CD14-positive monocyte (primary cell): ENCODE results near the gene LCOR. TPM values are rescaled to one million over a fixed set of nuclear protein-coding genes. Genes with fewer than 3 reads are reported as not detected.

Source experiments
- DNase-seq, 3 donors: peaks; one replicate each; pipeline ENCODE4 v3.0.0-alpha.2; 2011 to 2022
- H2AFZ ChIP-seq: 2 replicates; pipeline ENCODE4 v1.6.0; 2012; ENCODE audit warnings: mild to moderate bottlenecking, low read depth, low read length, inconsistent platforms; ENCODE audit not compliant: insufficient read depth, poor library complexity, severe bottlenecking
- H3K27ac ChIP-seq, 2 donors: 1 replicate in 1 of 2; 2 replicates in 1 of 2; pipeline ENCODE4 v1.5.1; 2012 to 2013; ENCODE audit warnings: low read length in 2 of 2, control low read depth in 1 of 2, inconsistent platforms in 1 of 2, low read depth in 1 of 2, mild to moderate bottlenecking in 1 of 2
- H3K27me3 ChIP-seq, 2 donors: one replicate each; pipeline versions ENCODE4 v1.6.0 to v1.6.1; 2011 to 2013; ENCODE audit warnings: low read length in 2 of 2; ENCODE audit not compliant: control insufficient read depth in 2 of 2, insufficient read depth in 2 of 2
- H3K36me3 ChIP-seq, 2 donors: replicated peaks in 1 of 2; 1 replicate in 1 of 2; 2 replicates in 1 of 2; pipeline versions ENCODE4 v1.5.1 to v1.6.1; 2012 to 2013; ENCODE audit warnings: low read length in 2 of 2, control low read depth in 1 of 2, inconsistent platforms in 1 of 2, mild to moderate bottlenecking in 1 of 2; ENCODE audit not compliant: insufficient read depth in 2 of 2, control insufficient read depth in 1 of 2
- H3K4me1 ChIP-seq, 2 donors: 1 replicate in 1 of 2; 2 replicates in 1 of 2; pipeline versions ENCODE4 v1.5.1 to v1.6.1; 2012 to 2013; ENCODE audit warnings: low read length in 2 of 2, control low read depth in 1 of 2, inconsistent platforms in 1 of 2, mild to moderate bottlenecking in 1 of 2, moderate library complexity in 1 of 2; ENCODE audit not compliant: insufficient read depth in 2 of 2, control insufficient read depth in 1 of 2
- H3K4me2 ChIP-seq: replicated peaks from 2 replicates; pipeline ENCODE3; 2012; ENCODE audit warnings: low read length, moderate library complexity, mild to moderate bottlenecking; ENCODE audit not compliant: poor library complexity, severe bottlenecking; ENCODE audit errors: extremely low read depth
- H3K4me3 ChIP-seq, 3 experiments: fragments of 200-600 bp in 1 of 3; sonication (generic) in 1 of 3; replicated peaks in 1 of 3; 1 replicate in 2 of 3; 2 replicates in 1 of 3; pipeline ENCODE4 v1.5.1; 2011 to 2013; ENCODE audit warnings: low read length in 3 of 3, mild to moderate bottlenecking in 3 of 3, control low read depth in 2 of 3, low read depth in 2 of 3, inconsistent platforms in 1 of 3, moderate library complexity in 1 of 3
- H3K79me2 ChIP-seq: 2 replicates; pipeline ENCODE4 v1.6.0; 2012; ENCODE audit warnings: mild to moderate bottlenecking, control low read depth, inconsistent platforms, low read length, moderate library complexity; ENCODE audit not compliant: insufficient read depth
- H3K9ac ChIP-seq: 2 replicates; pipeline ENCODE4 v1.6.0; 2017; ENCODE audit warnings: low read length, mild to moderate bottlenecking; ENCODE audit not compliant: insufficient read depth, poor library complexity, severe bottlenecking
- H3K9me3 ChIP-seq, 2 donors: replicated peaks in 1 of 2; 1 replicate in 1 of 2; 2 replicates in 1 of 2; pipeline versions ENCODE4 v1.5.1 to v1.6.1; 2012 to 2013; ENCODE audit warnings: low read length in 2 of 2, control low read depth in 1 of 2; ENCODE audit not compliant: control insufficient read depth in 1 of 2, insufficient read depth in 1 of 2
- H4K20me1 ChIP-seq: 2 replicates; pipeline ENCODE4 v1.6.0; 2012; ENCODE audit warnings: mild to moderate bottlenecking, low read length, control low read depth, moderate library complexity; ENCODE audit not compliant: insufficient read depth
- H3K27ac Mint-ChIP-seq, 7 donors: one replicate each; pipeline ENCODE4 v1.8.0; 2020; ENCODE audit warnings: mild to moderate bottlenecking in 7 of 7, mixed read lengths in 7 of 7, moderate library complexity in 6 of 7, inconsistent platforms in 2 of 7
- H3K27me3 Mint-ChIP-seq, 3 donors: one replicate each; pipeline ENCODE4 v1.8.0; 2021 to 2022; ENCODE audit warnings: low read depth in 3 of 3, mild to moderate bottlenecking in 3 of 3, mixed read lengths in 3 of 3, moderate library complexity in 3 of 3, inconsistent platforms in 1 of 3
- H3K36me3 Mint-ChIP-seq, 2 donors: one replicate each; pipeline ENCODE4 v1.8.0; 2020; ENCODE audit warnings: mixed read lengths in 2 of 2, inconsistent platforms in 1 of 2, mild to moderate bottlenecking in 1 of 2
- H3K4me1 Mint-ChIP-seq: one replicate; pipeline ENCODE4 v1.8.0; 2020; ENCODE audit warnings: mild to moderate bottlenecking, mixed read lengths
- H3K4me3 Mint-ChIP-seq, 2 donors: one replicate each; pipeline ENCODE4 v1.8.0; 2020; ENCODE audit warnings: mild to moderate bottlenecking in 2 of 2, mixed read lengths in 2 of 2, moderate library complexity in 1 of 2
- H3K9me3 Mint-ChIP-seq, 7 donors: one replicate each; pipeline ENCODE4 v1.8.0; 2020 to 2022; ENCODE audit warnings: mixed read lengths in 7 of 7, mild to moderate bottlenecking in 6 of 7, moderate library complexity in 6 of 7, inconsistent platforms in 2 of 7
- WGBS: methylation state at CpG from one replicate; pipeline ENCODE4 v1.1.5; 2013; ENCODE audit warnings: missing lambda C conversion rate; ENCODE audit not compliant: insufficient coverage; 5-methylcytosine and 5-hydroxymethylcytosine counted together
- intact Hi-C, 2 donors: fragments of 100-400 bp; cut with micrococcal nuclease; formaldehyde crosslinking; loops; one replicate each; pipeline versions ENCODE4 v1.15.0 to v1.15.1; 2023
- polyA plus RNA-seq, 3 donors: library from polyadenylated mRNA; depleted of rRNA in 1 of 3; unstranded in 2 of 3; stranded (reverse) in 1 of 3; fragments of 300-500 nt in 2 of 3; fragments of >200 nt in 1 of 3; fragmentation: Illumina TruSeq in 2 of 3; gene quantifications; 1 replicate in 2 of 3; 2 replicates in 1 of 3; pipeline ENCODE4 v1.2.3, GENCODE V29; 2012 to 2021
- TF ChIP-seq, protein P1 (sequence below): fragments of 200-600 bp; IDR thresholded peaks from one replicate; pipeline ENCODE4 v1.8.0; 2022; ENCODE audit warnings: antibody characterized with exemption, mild to moderate bottlenecking

The LCOR gene
- polyA plus RNA-seq, 3 donors = 5.7 to 11.8 (median 10.0) TPM

DNA sequence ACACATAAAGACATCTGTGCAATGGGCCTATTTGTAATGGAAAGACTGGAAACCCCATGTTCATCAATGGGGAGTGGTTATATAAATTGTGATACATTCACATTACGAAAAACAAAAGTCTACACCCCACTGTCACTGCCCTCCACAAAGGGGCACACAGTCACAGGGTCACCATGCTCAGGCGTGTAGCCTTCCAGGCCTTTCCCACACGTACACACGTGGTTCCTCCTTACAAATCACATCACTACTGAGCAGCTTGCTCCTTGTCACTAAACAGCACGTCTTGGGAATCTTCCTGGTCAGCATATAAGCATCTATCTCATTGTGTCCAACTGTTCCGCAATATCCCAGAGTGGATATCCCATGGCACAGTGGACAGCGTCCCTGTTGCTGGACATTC is 190.5 kb downstream of the LCOR start:
- Mint-ChIP-seq H3K36me3 (no peaks in the 10 kb centered on the region), H3K27me3 (peaks cover 0 to 6% (median under 1%) of the 10 kb centered on the region in 3 donors), H3K4me3 (no peak overlapping the region), H3K4me1 (peaks cover 13% of the 10 kb centered on the region), H3K27ac (no peak overlapping the region), H3K9me3 (no peaks in the 10 kb centered on the region)
- DNase-seq = no peak
- Histone ChIP-seq H3K27me3 (no peaks in the 10 kb centered on the region), H3K4me2 (no peak overlapping the region), H3K27ac (no peak overlapping the region), H3K9ac (no peak overlapping the region), H3K9me3 (no peaks in the 10 kb centered on the region), H3K79me2 (no peaks in the 10 kb centered on the region), H3K36me3 (no peaks in the 10 kb centered on the region), H4K20me1 (no peaks in the 10 kb centered on the region), H3K4me1 (no peaks in the 10 kb centered on the region), H3K4me3 (no peak overlapping the region), H2AFZ (no peak overlapping the region)
- TF ChIP-seq, protein P1, sequence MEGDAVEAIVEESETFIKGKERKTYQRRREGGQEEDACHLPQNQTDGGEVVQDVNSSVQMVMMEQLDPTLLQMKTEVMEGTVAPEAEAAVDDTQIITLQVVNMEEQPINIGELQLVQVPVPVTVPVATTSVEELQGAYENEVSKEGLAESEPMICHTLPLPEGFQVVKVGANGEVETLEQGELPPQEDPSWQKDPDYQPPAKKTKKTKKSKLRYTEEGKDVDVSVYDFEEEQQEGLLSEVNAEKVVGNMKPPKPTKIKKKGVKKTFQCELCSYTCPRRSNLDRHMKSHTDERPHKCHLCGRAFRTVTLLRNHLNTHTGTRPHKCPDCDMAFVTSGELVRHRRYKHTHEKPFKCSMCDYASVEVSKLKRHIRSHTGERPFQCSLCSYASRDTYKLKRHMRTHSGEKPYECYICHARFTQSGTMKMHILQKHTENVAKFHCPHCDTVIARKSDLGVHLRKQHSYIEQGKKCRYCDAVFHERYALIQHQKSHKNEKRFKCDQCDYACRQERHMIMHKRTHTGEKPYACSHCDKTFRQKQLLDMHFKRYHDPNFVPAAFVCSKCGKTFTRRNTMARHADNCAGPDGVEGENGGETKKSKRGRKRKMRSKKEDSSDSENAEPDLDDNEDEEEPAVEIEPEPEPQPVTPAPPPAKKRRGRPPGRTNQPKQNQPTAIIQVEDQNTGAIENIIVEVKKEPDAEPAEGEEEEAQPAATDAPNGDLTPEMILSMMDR = no peak
- intact Hi-C loops = loop anchor here in 1 of 2 donors (5.0 kb wide), 1 partner anchor 385 kb away; no protein-coding TSS in a partner anchor
- 98% methylated on average over 6 of the region's 7 CpGs for WGBS

DNA sequence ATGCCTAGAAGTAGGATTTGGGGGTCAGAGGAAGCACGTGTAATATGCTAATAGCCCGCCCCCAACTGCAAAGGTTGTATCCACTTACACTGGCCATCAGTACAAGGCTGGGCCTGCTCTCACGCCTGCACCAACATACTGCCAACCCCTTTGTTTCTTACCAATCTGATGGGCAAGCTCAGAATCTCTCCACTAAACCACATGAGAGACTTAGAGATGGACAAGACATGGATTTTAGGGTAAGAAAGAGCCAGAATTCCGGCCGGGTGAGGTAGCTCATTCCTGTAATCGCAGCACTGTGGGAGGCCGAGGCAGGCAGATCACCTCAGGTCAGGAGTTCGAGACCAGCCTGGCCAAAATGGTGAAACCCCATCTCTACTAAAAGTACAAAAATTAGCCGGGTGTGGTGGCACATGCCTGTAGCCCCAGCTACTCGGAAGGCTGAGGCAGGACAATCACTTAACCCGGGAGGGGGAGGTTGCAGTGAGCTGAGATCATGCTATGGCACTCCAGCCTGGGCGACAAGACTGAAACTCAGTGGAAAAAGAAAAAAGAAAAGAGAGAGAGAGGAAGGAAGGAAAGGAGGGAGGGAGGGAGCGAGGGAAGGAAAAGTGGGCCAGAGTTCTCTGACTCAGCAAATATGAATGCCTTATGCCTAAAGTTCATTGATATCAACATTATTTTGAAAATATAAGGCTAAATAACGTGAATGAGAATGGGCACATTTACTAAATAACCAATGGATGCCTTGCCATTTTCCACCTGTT is 191.5 kb downstream of the LCOR start:
- Histone ChIP-seq H4K20me1 (no peaks in the 10 kb centered on the region), H2AFZ (no peak overlapping the region), H3K36me3 (no peaks in the 10 kb centered on the region), H3K79me2 (no peaks in the 10 kb centered on the region), H3K4me2 (no peak overlapping the region), H3K9me3 (no peaks in the 10 kb centered on the region), H3K4me1 (no peaks in the 10 kb centered on the region), H3K27me3 (no peaks in the 10 kb centered on the region), H3K4me3 (no peak overlapping the region), H3K9ac (no peak overlapping the region), H3K27ac (no peak overlapping the region)
- Mint-ChIP-seq H3K9me3 (no peaks in the 10 kb centered on the region), H3K4me3 (no peak overlapping the region), H3K27ac (peak overlapping the region in 1 of 7 donors; percentile 41), H3K27me3 (peaks cover 0 to 2% (median 2%) of the 10 kb centered on the region in 3 donors), H3K36me3 (no peaks in the 10 kb centered on the region), H3K4me1 (peaks cover 13% of the 10 kb centered on the region)
- WGBS = 86% methylated on average over 2 of the region's 14 CpGs
- DNase-seq = no peak
- intact Hi-C loops = loop anchor here in 1 of 2 donors (5.0 kb wide), 1 partner anchor 386 kb away; no protein-coding TSS in a partner anchor
- TF ChIP-seq, protein P1 = no peak
